Stimulated activated naive CD8-positive, alpha-beta T cell treated with anti-CD3 and anti-CD28 coated beads, Interleukin-15, amount 100 ng/mL, for 72 hours (primary cell): ENCODE results near the gene DNAJC28.
"Not testable (repeated sequence)": the region's sequence is repeated elsewhere in the genome, so short reads cannot be mapped to it uniquely, and the experiment has no call there.

ENCODE experiments used
- ATAC-seq: fragments of 150-1000 bp; cut with Tn5 transposase; 2 replicates; pipeline ENCODE4 v1.10.0; 2021; ENCODE audit warnings: mild to moderate bottlenecking, moderate library complexity
- DNase-seq, 2 donors: peaks; one replicate each; pipeline ENCODE4 v3.0.0; 2021 to 2022
- H3K27ac Mint-ChIP-seq, 2 donors: one replicate each; pipeline ENCODE4 v1.8.0; 2022; ENCODE audit warnings: mild to moderate bottlenecking in 2 of 2, mixed read lengths in 2 of 2, moderate library complexity in 2 of 2
- H3K27me3 Mint-ChIP-seq: one replicate; pipeline ENCODE4 v1.8.0; 2022; ENCODE audit warnings: mixed read lengths
- H3K4me1 Mint-ChIP-seq: one replicate; pipeline ENCODE4 v1.8.0; 2022; ENCODE audit warnings: mild to moderate bottlenecking, mixed read lengths
- H3K4me3 Mint-ChIP-seq, 2 donors: one replicate each; pipeline ENCODE4 v1.8.0; 2022; ENCODE audit warnings: mild to moderate bottlenecking in 2 of 2, mixed read lengths in 2 of 2, moderate library complexity in 1 of 2
- H3K9me3 Mint-ChIP-seq, 2 donors: one replicate each; pipeline ENCODE4 v1.8.0; 2022; ENCODE audit warnings: mixed read lengths in 2 of 2

Gene DNAJC28

DNA sequence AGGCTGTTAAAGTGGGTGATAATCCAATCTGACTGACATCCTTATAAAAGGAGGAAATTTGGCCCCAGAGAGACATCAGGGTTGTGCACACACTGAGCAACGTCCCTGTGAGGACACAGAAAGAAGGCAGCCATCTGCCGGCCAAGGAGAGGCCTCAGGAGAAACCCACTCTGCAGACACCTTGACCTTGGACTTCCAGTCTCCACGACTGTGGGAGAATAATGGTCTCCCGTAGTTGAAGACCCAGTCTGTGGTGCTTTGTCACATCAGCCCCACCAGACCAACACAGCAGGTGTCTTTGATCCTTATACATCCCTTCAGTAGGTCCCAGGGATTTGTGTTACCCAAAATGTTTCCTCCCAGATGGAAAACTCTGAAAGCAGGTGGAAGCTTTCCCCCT, 4.2 kb upstream of the DNAJC28 start:
- Mint-ChIP-seq H3K4me3 (no peak overlapping the region), H3K9me3 (no peaks in the 10 kb centered on the region), H3K27me3 (no peaks in the 10 kb centered on the region), H3K4me1 (peaks cover 11% of the 10 kb centered on the region), H3K27ac (no peak overlapping the region)
- DNase-seq: no peak
- ATAC-seq: no peak

DNA sequence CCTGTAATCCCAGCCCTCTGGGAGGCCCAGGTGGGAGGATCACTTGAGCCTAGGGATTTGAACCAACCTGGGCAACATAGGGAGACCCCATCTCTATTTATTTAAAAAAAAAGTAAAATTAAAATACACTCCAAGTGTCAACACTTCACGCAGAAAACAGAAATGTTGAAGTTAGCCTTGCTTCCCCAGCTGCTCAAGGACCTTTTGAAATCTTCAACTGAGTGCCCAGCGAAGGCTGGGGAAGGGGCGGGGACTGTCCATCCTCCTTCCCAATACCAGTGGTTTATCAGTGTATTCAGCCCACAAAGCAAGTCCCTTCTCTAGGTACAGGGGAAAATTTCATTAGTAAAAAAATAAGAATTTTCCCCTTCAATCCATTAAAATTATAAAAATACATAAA, 2.2 kb upstream of the DNAJC28 start:
- no peaks in the 10 kb centered on the region for H3K27me3 Mint-ChIP-seq
- no peaks in the 10 kb centered on the region for H3K9me3 Mint-ChIP-seq
- H3K27ac Mint-ChIP-seq: peak overlapping the region in 1 of 2 donors; percentile 46
- H3K4me1 Mint-ChIP-seq: peaks cover 16% of the 10 kb centered on the region
- DNase-seq (no peak), ATAC-seq (no peak)
- peak overlapping the region in 1 of 2 donors; percentile 22 for H3K4me3 Mint-ChIP-seq

DNA sequence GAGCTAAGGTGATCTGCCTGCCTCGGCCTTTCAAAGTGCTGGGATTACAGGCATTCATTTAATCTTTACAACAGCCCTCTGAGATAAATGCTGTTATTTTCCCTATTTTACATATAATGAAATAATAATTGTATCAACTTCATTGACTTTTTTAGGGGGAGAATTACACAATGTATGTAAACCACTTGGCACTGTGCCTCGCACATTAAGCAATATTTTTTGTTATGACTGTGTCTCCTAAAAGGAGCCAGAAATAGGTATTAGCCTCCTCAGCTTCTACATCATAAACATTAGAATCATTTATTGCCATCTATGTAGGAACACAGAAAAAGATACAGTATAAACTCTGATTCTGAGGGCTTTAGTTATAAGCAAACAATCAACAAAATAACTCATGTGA, 1.1 kb upstream of the DNAJC28 start:
- Mint-ChIP-seq H3K9me3 (no peaks in the 10 kb centered on the region), H3K27me3 (no peaks in the 10 kb centered on the region), H3K4me1 (peaks cover 16% of the 10 kb centered on the region), H3K27ac (peak overlapping the region in 1 of 2 donors; percentile 34), H3K4me3 (peak overlapping the region; percentile 61 to 70)
- no peak for DNase-seq
- no peak for ATAC-seq

DNA sequence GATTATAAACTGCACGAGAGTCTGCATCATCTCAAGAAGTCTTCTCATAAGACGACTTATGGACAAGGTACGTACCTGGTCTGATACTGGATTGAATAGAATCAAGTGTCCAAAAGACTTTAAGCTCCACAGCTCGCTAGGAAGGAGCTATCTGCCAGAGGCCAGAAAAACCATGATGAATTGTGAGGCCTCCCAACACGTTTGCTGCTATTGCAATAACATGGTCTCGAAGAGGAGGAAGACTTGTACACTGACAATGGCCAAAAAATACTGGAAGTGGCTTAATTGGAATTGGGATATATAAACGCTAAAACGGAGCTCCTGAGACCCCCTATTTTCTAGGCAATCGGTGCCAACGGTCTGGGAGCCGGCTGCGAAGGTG, 534 bp downstream of the DNAJC28 start:
- Mint-ChIP-seq H3K27me3 (no peaks in the 10 kb centered on the region), H3K4me1 (peaks cover 16% of the 10 kb centered on the region), H3K27ac (peak overlapping the region; percentile 94 to 98), H3K9me3 (no peaks in the 10 kb centered on the region), H3K4me3 (peak overlapping the region; percentile 84 to 94)
- ATAC-seq: no peak
- DNase-seq: no peak

DNA sequence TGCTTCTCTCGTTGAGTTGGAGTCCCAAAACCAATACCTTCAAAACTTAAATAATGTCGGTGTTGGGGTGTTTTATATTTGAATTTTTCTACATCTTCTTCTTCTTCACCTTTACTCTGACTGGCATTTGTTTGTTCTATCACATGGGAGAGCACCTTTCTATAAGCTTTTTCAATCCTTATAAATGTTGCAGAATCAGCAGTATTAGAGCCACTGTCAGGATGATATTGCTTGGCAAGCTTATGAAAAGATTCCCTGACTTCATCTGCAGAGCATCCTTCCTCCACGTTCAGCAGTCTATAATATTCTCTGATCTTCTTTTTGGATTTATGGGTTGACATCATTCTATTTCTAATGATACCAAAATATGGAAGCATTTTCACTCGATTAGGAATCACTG, 2.6 kb downstream of the DNAJC28 start:
- no peaks in the 10 kb centered on the region for H3K9me3 Mint-ChIP-seq

DNA sequence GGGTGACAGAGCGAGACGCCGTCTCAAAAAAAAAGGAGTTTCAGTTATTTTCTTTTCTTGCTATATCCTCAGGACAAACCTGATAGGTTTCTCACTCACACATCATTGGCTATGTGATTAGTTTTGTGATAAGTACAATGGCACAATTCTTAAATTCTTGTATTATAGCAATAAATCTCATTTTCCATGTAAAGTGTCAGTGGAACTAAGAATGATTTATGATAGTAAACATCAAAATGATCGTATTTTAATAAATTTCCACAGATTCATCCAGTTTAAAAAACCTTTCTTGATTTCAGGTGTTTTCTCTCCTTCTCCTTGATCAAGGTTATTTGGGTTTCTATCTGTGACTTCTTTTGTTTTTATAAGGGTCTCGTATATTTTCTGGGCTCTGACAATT, 3.5 kb downstream of the DNAJC28 start:
- no peak for ATAC-seq
- Mint-ChIP-seq H3K27me3 (no peaks in the 10 kb centered on the region), H3K27ac (no peak overlapping the region), H3K4me1 (peaks cover 16% of the 10 kb centered on the region), H3K4me3 (no peak overlapping the region), H3K9me3 (no peaks in the 10 kb centered on the region)
- DNase-seq: no peak

More for the DNA sequence above, 2.6 kb downstream of the DNAJC28 start:
- no peak overlapping the region for H3K4me3 Mint-ChIP-seq
- peaks cover 16% of the 10 kb centered on the region for H3K4me1 Mint-ChIP-seq
- ATAC-seq (no peak), DNase-seq (no peak)
- H3K27me3 Mint-ChIP-seq: no peaks in the 10 kb centered on the region
- H3K27ac Mint-ChIP-seq: no peak overlapping the region

DNA sequence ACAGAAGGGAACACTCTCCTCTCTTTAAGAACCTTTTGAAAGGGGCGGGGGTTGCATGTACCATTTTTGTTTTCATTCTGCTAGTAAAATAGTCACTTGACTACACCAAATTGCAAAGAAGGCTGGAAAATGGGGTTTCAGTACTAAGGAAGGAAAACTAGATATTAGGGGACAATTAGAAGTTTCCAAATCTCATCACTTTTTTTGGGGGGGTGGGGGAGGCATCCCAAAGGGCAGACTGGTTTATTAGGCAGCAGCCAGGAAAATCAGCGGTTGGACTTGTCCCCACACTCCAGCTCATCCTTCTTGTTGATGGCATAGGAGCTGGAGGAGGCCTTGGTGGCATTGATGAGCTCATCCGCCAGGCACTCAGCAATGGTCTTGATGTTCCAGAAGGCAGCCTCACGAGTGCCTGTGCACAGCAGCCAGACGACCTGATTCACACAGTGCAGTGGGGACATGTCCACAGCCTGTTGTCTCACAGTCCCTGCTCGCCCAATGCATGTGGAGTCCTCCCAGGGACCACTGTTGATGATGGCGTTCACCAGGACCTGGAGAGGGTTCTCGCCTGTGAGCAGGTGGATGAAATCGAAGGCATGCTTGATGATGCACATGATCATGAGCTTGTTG, 10.1 kb downstream of the DNAJC28 start:
- no peak overlapping the region for H3K27ac Mint-ChIP-seq
- H3K4me3 Mint-ChIP-seq: peak overlapping the region; percentile 91 to 96
- H3K9me3 Mint-ChIP-seq: no peaks in the 10 kb centered on the region
- H3K4me1 Mint-ChIP-seq: peaks cover 8% of the 10 kb centered on the region
- ATAC-seq: no peak
- no peaks in the 10 kb centered on the region for H3K27me3 Mint-ChIP-seq
- DNase-seq: no peak

DNA sequence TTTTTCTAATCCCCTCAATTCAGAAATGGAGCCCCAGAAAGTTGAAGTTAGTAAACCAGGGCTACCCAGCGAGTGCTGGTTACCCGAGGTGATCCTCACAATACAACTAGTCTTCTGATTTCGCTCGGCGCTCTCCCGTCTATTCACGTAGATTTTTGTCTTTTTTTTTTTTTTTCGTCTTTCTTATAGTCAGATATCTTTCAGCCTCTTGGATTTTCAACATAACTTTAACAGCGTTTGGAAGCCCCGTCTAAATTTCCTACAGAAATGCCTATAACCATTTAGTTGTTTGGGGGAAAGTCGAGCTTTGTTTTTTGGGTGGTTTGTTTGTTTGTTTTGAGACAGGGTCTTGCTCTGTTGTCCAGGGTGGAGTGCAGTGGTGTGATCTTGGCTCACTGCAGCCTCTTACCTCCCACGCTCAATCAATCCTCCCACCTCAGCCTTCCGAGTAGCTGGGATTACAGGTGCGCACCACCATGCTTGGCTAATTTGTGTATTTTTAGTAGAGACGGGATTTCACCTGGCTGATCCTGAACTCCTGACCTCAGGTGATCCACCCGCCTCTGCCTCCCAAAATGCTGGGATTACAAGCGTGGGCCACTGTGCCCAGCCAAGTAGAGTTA, 10.9 kb downstream of the DNAJC28 start:
- DNase-seq (no peak), ATAC-seq (no peak)
- Mint-ChIP-seq H3K4me3 (peak overlapping the region; percentile 91 to 96), H3K4me1 (peaks cover 8% of the 10 kb centered on the region), H3K27ac (peak overlapping the region; percentile 95), H3K9me3 (no peaks in the 10 kb centered on the region), H3K27me3 (no peaks in the 10 kb centered on the region)

DNA sequence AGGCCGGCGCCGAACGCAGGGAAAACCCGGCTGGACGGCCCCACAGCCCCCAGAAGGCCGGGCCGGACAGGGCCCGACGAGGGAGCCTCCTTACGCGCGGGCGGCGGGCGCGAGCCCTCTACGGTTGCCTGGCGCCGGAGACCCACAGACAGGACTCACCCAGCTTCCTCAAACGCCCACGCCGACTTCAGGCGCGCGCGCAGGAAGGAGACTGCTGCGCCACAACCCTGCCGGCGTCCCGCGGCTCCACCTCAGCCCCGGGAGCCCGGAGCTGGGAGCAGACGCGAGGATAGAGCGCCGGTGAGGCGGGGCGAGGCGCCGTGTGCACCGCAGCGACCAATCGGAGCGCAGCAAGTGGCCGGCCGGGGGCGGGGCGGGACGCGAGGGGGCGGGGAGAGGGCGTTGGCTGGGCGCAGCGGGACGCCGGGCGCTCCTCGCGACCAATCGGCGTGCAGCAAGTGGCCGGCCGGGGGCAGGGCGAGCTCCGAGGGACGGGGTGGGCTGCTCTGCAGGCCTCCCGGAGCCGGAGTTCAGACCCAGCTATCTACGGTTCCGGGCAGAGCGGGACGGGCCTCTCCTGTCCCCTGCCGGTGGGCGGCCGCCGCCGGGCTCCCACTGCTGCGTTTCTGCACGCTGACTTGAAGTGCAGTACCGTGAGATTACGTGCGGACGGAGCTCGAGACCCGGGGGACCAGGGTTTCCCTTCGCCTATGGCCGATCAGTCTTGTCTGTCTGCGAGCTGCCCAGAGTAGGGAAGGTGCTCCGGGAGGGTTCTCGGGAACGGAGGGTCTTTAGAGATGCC, 11.6 kb downstream of the DNAJC28 start, which contains the start of gene TMEM50B:
Gene TMEM50B, minus strand, starts transcription at position 296 of the 802 bp plus-strand sequence. CDS start 11,089 bp downstream, outside the sequence.
- peak within 1 kb of the TSS; percentile 91 to 96 for H3K4me3 Mint-ChIP-seq
- peak within 1 kb of the TSS; percentile 95 for H3K27ac Mint-ChIP-seq
- DNase-seq: peak; percentile 97 to 98
- H3K27me3 Mint-ChIP-seq: no peaks in the 10 kb centered on the region
- peaks cover 8% of the 10 kb centered on the region for H3K4me1 Mint-ChIP-seq
- H3K9me3 Mint-ChIP-seq: no peaks in the 10 kb centered on the region
- peak; percentile 95 for ATAC-seq

DNA sequence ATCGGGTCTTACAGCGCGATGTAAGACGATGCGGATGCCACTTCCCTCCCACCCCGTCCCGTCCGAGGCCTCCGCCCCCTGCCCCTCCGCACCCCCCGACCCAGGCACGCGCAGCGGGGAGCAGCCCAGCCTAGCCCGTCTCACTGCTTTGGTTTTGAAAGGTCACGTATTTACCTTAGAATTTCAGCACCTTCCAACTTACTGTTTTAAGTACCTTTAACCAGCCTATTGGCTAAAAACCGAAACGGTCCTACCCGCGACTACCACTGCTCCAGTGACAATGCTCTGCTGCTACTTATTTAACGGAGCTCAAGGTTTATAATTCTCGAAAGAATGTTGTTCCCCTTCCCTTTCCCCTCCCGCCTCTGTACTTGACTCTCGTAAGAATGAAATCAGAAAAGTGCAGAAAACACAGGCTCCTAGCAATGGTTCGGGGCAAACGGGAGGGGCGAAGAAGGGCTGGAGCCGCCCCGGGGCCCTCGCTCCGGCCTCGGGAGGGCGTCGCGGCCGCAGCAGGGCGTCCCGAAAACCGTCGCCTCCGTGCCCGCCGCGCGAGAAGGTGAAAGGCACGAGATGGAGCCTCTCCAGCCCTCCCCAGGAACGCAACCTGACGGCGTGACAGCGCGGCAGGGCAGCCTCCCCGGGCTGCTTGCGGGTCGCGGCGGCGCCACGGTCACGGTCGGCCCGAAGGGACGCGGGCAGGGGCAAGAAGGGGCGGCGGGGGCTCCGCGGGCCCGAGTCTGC, 12.4 kb downstream of the DNAJC28 start:
- Mint-ChIP-seq H3K9me3 (no peaks in the 10 kb centered on the region), H3K27me3 (no peaks in the 10 kb centered on the region), H3K4me3 (peak overlapping the region; percentile 91 to 96), H3K4me1 (peaks cover 8% of the 10 kb centered on the region), H3K27ac (peak overlapping the region; percentile 86 to 92)
- ATAC-seq (peak; percentile 31), DNase-seq (peak in 1 of 2 donors; percentile 42)

DNA sequence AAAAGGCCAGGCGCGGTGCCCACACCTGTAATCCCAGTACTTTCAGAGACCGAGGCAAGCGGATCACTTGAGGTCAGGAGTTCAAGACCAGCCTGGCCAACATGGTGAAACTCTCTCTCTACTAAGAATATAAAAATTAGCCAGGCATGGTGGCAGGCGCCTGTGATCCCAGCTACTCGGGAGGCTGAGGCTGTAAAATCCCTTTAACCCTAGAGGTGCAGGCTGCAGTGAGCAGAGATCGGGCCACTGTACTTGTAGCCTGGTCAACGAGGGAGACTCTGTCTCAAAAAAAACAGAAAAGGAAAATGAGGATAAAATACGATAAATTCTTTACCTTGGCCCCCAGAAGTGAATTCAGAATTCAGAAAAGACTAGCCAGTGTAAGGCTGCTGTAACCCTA, 13.3 kb downstream of the DNAJC28 start:
- H3K27me3 Mint-ChIP-seq: no peaks in the 10 kb centered on the region
- peak overlapping the region in 1 of 2 donors; percentile 88 for H3K27ac Mint-ChIP-seq
- H3K4me1 Mint-ChIP-seq: peaks cover 12% of the 10 kb centered on the region
- ATAC-seq (no peak), DNase-seq (no peak)
- H3K4me3 Mint-ChIP-seq: peak overlapping the region; percentile 91 to 96
- no peaks in the 10 kb centered on the region for H3K9me3 Mint-ChIP-seq

DNA sequence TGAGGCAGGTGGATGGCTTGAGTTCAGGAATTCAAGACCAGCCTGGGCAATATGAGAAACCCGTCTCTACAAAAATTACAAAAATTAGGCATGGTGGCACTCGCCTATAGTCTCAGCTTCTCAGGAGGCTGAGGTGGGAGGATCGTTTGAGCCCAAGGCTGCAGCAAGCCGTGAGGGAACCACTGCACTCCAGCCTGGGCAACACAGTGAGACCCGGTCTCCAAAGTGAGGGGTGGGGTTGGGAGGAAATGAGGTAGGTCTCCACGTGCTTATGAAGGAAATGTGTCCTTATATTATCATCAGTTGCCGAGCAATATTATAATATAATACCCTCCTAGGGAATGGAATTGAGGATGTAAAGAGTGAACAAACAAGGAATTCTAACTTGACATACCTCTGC, 14.4 kb downstream of the DNAJC28 start:
- no peak for ATAC-seq
- no peaks in the 10 kb centered on the region for H3K27me3 Mint-ChIP-seq

DNA sequence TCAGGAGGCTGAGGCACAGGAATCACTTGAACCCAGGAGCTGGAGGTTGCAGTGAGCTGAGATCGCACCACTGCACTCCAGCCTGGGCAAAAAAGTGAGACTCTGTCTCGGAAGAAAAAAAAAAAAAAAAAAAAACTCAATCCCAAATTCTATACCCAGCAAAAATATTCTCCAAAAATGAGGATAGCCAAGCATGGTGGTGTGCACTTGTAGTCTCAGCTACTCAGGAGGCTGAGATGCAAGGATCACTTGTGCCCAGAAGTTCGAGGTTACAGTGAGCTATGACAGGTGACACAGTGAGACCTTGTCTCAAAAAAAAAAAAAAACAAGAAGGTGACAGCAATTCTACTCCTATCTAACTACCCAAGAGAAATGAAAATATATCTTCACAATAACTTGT, 18.2 kb downstream of the DNAJC28 start:
- Mint-ChIP-seq H3K27ac (no peak overlapping the region), H3K4me1 (peaks cover 15% of the 10 kb centered on the region), H3K9me3 (no peaks in the 10 kb centered on the region), H3K27me3 (no peaks in the 10 kb centered on the region), H3K4me3 (no peak overlapping the region)
- DNase-seq (no peak), ATAC-seq (no peak)

More for the DNA sequence above, 14.4 kb downstream of the DNAJC28 start:
- no peaks in the 10 kb centered on the region for H3K9me3 Mint-ChIP-seq
- peak overlapping the region; percentile 18 to 26 for H3K4me3 Mint-ChIP-seq
- DNase-seq: no peak
- H3K27ac Mint-ChIP-seq: no peak overlapping the region
- H3K4me1 Mint-ChIP-seq: peaks cover 12% of the 10 kb centered on the region

DNA sequence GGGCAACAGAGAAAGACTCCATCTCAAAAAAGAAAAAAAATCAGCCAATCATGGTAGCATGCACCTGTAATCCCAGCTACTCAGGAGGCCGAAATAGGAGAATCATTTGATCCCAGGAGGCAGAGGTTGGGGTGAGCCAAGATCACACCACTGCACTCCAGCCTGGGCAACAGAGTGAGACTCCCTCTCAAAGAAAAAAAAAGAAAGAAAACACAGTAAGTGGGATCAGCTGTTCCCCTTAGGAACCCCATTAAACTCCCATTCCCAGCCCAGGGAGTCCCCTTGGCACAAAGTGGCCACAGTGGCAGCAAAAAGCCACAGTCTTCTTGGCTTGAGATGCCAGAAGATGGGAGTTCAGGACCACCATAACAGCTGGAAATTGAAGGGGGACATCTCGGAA, 20.8 kb downstream of the DNAJC28 start:
- ATAC-seq (no peak), DNase-seq (no peak)
- Mint-ChIP-seq H3K27ac (no peak overlapping the region), H3K4me3 (no peak overlapping the region), H3K27me3 (no peaks in the 10 kb centered on the region), H3K9me3 (no peaks in the 10 kb centered on the region), H3K4me1 (peaks cover 15% of the 10 kb centered on the region)

DNA sequence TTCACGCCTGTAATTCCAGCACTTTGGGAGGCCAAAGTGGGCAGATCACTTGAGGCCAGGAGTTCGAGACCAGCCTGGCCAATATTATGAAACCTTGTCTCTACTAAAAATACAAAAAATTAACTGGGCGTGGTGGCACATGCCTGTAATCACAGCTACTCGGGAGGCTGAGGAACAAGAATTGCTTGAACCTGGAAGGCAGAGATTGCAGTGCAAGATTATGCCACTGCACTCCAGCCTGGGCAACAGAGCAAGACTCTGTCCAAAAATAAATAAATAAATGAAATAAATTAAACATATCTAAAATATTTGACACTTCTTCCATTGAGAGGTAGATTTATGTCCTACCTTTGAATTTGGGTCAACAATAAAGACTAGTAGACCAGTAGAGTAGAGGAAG, 22.3 kb downstream of the DNAJC28 start:
- H3K4me1 Mint-ChIP-seq: peaks cover 15% of the 10 kb centered on the region
- not testable (repeated sequence) for H3K27me3 Mint-ChIP-seq, H3K9me3 Mint-ChIP-seq, ATAC-seq, H3K4me3 Mint-ChIP-seq, DNase-seq, H3K27ac Mint-ChIP-seq
